Measurements from ENCODE around the gene AGPAT2. TPM values are rescaled to one million over a fixed set of nuclear protein-coding genes. Genes with fewer than 3 reads are reported as not detected.

The AGPAT2 gene
- total RNA-seq, 2 donors from 2014 or later: 50.2 to 66.8 TPM

DNA sequence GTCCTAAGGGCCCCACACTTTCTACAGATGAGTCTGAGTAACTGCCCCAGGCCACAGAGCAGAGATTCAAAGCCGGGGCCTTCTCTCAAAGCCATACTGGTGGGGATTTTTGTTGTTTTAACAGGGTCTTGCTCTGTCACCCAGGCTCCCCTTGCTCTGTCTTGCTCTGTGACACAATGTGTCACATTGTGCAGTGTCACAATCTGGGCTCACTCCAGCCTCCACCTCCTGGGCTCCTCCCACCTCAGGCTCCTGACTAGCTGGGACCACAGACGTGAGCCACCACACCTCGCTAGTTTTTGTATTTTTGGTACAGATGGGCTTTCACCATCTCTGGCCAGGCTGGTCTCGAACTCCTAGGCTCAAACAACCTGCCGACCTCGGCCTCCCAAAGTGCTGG, 8.6 kb downstream of the AGPAT2 start:
- Histone ChIP-seq H3K4me1 (ENCODE audit: control insufficient read depth in 1 of 2, low read depth in 2 of 2) (no peaks in the 10 kb centered on the region), H3K4me3 (no peak overlapping the region), H3K27ac (no peak overlapping the region), H3K9me3 (no peaks in the 10 kb centered on the region), H3K27me3 (replicated peaks; ENCODE audit: insufficient read depth) (no peaks in the 10 kb centered on the region), H3K36me3 (peaks cover 12% of the 10 kb centered on the region)
- TF ChIP-seq, protein P1, sequence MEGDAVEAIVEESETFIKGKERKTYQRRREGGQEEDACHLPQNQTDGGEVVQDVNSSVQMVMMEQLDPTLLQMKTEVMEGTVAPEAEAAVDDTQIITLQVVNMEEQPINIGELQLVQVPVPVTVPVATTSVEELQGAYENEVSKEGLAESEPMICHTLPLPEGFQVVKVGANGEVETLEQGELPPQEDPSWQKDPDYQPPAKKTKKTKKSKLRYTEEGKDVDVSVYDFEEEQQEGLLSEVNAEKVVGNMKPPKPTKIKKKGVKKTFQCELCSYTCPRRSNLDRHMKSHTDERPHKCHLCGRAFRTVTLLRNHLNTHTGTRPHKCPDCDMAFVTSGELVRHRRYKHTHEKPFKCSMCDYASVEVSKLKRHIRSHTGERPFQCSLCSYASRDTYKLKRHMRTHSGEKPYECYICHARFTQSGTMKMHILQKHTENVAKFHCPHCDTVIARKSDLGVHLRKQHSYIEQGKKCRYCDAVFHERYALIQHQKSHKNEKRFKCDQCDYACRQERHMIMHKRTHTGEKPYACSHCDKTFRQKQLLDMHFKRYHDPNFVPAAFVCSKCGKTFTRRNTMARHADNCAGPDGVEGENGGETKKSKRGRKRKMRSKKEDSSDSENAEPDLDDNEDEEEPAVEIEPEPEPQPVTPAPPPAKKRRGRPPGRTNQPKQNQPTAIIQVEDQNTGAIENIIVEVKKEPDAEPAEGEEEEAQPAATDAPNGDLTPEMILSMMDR (IDR thresholded peaks at IDR 0.05): no peak
- DNase-seq (ENCODE audit: low spot score) (no peak), ATAC-seq (ENCODE audit: insufficient number of reproducible peaks, low FRiP score, low read depth) (no peak)

DNA sequence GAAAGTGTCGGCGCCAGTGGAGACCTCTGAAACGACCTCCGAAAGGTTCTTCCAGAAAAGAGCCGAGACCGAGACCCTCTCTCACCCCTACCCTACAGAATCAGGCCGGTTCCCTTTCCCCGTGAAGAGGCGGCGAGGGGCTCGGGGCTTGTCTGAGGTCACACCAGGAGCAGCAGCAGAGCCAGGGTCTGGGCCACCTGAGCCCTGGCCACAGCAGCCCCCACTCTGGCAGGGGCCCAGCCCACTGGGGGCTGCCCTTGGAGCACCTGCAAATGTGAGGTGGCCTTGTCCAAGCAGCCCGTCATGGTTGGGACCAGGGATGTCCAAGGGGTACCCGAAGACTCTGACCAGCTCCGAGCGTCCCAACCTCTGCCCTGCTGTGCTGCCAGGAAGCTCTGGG, 9.2 kb downstream of the AGPAT2 start:
- Histone ChIP-seq H3K27me3 (replicated peaks; ENCODE audit: insufficient read depth) (no peaks in the 10 kb centered on the region), H3K4me1 (ENCODE audit: control insufficient read depth in 1 of 2, low read depth in 2 of 2) (no peaks in the 10 kb centered on the region), H3K36me3 (peaks cover 12% of the 10 kb centered on the region), H3K27ac (no peak overlapping the region), H3K4me3 (no peak overlapping the region), H3K9me3 (no peaks in the 10 kb centered on the region)
- no peak for ATAC-seq (ENCODE audit: insufficient number of reproducible peaks, low FRiP score, low read depth)
- no peak for DNase-seq (ENCODE audit: low spot score)
- TF ChIP-seq, protein P1 (IDR thresholded peaks at IDR 0.05): no peak

DNA sequence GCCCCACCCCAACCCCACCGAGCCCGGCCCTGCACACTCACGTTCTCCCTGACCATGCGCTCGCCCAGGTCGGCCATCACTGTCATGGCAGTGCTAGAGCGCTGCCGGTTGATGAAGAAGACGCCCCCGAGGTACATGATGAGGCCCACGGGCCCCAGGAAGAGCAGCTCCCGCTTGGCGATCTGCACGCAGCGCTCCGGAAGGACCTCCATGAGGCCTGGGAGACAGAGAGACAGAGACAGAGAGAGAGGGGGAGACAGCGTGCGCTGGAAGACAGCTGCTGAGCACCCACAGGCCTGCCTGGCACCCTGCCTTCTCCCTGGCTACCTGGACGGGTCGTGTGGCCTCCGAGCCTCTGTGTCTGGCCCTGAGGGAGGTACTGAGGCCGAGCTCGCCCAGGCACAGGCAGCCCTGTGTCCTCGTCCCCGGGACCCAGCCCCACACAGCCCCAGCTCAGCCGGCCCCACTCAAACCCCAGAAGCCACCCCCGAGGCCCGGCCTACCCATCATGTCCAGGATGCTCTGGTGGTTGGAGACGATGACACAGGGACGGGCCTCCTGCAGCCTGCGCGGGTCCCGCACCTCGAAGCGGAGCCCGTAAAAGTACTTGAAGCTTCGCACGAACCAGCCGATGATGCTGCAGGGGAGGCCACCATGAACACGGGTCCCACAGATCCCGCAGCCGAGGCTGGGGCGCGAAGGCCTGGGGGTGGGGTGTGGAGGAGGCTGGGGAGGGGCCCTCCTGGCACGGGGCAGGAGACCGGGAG, 10.2 kb downstream of the AGPAT2 start:
- H3K27me3 ChIP-seq (replicated peaks; ENCODE audit: insufficient read depth): no peaks in the 10 kb centered on the region
- ATAC-seq (ENCODE audit: insufficient number of reproducible peaks, low FRiP score, low read depth) (no peak), DNase-seq (ENCODE audit: low spot score) (no peak)
- TF ChIP-seq, protein P1 (IDR thresholded peaks at IDR 0.05): no peak
- no peaks in the 10 kb centered on the region for H3K9me3 ChIP-seq
- H3K36me3 ChIP-seq: peaks cover 12% of the 10 kb centered on the region
- no peak overlapping the region for H3K4me3 ChIP-seq
- H3K4me1 ChIP-seq (ENCODE audit: control insufficient read depth in 1 of 2, low read depth in 2 of 2): no peaks in the 10 kb centered on the region
- H3K27ac ChIP-seq: no peak overlapping the region

DNA sequence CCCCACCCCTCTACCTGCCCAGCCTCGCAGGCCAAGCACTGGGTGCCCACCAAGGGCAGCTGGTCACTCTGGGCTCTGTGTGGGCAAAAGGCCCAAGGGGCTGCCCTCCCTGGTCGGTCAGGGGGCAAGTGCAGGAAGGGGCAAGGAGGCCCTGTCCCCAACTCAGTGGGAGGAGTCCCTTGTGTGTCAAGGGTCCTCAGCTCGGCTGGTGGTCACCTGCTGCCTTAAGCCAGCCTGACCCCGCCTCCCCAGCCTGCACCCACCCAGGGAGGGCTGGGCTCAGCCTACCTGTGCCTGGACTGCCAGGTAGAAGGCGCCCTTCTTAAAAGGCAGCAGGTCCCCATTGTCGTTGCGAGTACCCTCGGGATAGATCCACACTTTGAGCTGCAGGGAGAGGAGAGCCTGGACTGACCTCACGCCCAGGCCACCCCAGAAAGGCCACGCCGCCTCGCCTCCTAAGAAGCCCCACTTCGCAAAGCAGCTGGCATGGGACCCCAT, 10.9 kb downstream of the AGPAT2 start:
- no peak for ATAC-seq (ENCODE audit: insufficient number of reproducible peaks, low FRiP score, low read depth)
- TF ChIP-seq, protein P1 (IDR thresholded peaks at IDR 0.05): no peak
- Histone ChIP-seq H3K36me3 (peaks cover 12% of the 10 kb centered on the region), H3K27me3 (replicated peaks; ENCODE audit: insufficient read depth) (no peaks in the 10 kb centered on the region), H3K9me3 (no peaks in the 10 kb centered on the region), H3K4me1 (ENCODE audit: control insufficient read depth in 1 of 2, low read depth in 2 of 2) (no peaks in the 10 kb centered on the region), H3K4me3 (no peak overlapping the region), H3K27ac (no peak overlapping the region)
- no peak for DNase-seq (ENCODE audit: low spot score)

DNA sequence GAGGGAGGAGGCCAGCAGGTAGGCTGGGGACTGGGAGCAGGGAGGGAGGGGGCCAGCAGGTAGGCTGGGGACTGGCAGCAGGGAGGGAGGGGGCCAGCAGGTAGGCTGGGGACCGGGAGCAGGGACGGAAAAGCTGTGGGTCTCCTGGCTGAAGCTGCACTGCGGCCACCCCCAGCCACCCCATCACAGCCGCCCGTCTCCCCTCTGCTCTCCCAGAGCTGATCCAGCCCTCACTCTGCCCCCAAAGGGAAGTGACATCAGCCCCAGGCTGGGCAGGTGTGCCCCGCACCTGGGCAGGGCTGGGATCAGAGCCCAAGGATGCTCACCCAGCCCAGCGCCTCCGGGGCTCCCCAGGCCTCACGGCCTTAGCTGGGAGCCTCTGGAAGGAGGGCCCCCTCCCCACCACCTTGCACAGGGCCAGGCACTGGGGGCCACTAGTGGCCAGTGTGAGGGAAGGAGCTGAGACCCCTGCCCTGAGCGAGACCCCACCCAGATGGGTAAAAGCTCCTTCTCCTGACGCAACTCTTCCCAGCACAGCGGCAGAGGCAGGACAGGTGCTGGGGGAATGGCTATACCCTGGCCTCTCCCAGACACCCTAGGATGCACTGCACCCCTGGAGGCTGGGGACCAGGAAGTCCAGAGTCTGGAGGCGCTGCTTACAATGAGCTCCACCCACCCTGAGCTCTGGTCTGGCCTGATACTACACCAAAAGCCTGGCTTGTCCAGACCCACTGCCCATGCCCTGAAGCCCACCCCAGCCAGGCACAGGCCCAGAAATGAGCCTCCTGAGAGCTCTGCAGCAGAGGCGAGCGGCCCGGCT, 11.6 kb downstream of the AGPAT2 start:
- H3K27me3 ChIP-seq (replicated peaks; ENCODE audit: insufficient read depth): no peaks in the 10 kb centered on the region
- DNase-seq (ENCODE audit: low spot score): no peak
- no peaks in the 10 kb centered on the region for H3K9me3 ChIP-seq
- no peak overlapping the region for H3K27ac ChIP-seq
- peaks cover 12% of the 10 kb centered on the region for H3K36me3 ChIP-seq
- no peak overlapping the region for H3K4me3 ChIP-seq
- H3K4me1 ChIP-seq (ENCODE audit: control insufficient read depth in 1 of 2, low read depth in 2 of 2): no peaks in the 10 kb centered on the region
- ATAC-seq (ENCODE audit: insufficient number of reproducible peaks, low FRiP score, low read depth): no peak
- TF ChIP-seq, protein P1 (IDR thresholded peaks at IDR 0.05): no peak

Measured in thoracic aorta (tissue), 2 donors.